ENCODE measurements around the gene TXNDC16.

TXNDC16 gene

GRCh38 chr14:52447236-52447635, 105.1 kb downstream of the TXNDC16 start:
- no peak for DNase-seq

GRCh38 chr14:52446355-52446754, 106.0 kb downstream of the TXNDC16 start:
- no peak for DNase-seq

- DNase-seq = no peak
Observed at GRCh38 chr14:52443506-52443905, 108.8 kb downstream of the TXNDC16 start.

- DNase-seq = no peak
Observed at GRCh38 chr14:52442602-52443001, 109.7 kb downstream of the TXNDC16 start.

GRCh38 chr14:52442166-52442565, 110.1 kb downstream of the TXNDC16 start:
- DNase-seq = no peak

- no peak for DNase-seq
Observed at GRCh38 chr14:52439476-52439875, 112.8 kb downstream of the TXNDC16 start.

- DNase-seq = no peak
Observed at GRCh38 chr14:52434955-52435354, 117.3 kb downstream of the TXNDC16 start.

GRCh38 chr14:52430474-52430873, 121.8 kb downstream of the TXNDC16 start:
- DNase-seq = no peak

- no peak for DNase-seq
Observed at GRCh38 chr14:52429451-52429850, 122.9 kb downstream of the TXNDC16 start.

- DNase-seq = no peak
Observed at GRCh38 chr14:52427460-52427859, 124.8 kb downstream of the TXNDC16 start.

- DNase-seq = no peak
Observed at GRCh38 chr14:52422650-52423356, 129.5 kb downstream of the TXNDC16 start.

GRCh38 chr14:52417139-52417538, 135.2 kb downstream of the TXNDC16 start:
- no peak for DNase-seq

- DNase-seq = no peak
Observed at GRCh38 chr14:52413729-52414408, 138.4 kb downstream of the TXNDC16 start.

GRCh38 chr14:52412426-52412825, 139.9 kb downstream of the TXNDC16 start:
- DNase-seq = no peak

GRCh38 chr14:52405314-52405713, 147.0 kb downstream of the TXNDC16 start:
- DNase-seq = no peak

- DNase-seq = no peak
Observed at GRCh38 chr14:52402812-52403526, 149.3 kb downstream of the TXNDC16 start.

GRCh38 chr14:52400846-52401245, 151.5 kb downstream of the TXNDC16 start:
- DNase-seq = no peak

- no peak for DNase-seq
Observed at GRCh38 chr14:52399921-52400595, 152.2 kb downstream of the TXNDC16 start.

GRCh38 chr14:52399104-52399503, 153.2 kb downstream of the TXNDC16 start:
- no peak for DNase-seq

- no peak for DNase-seq
Observed at GRCh38 chr14:52397844-52398243, 154.5 kb downstream of the TXNDC16 start.

- DNase-seq = no peak
Observed at GRCh38 chr14:52395728-52396127, 156.6 kb downstream of the TXNDC16 start.

Measured in hypothalamus (tissue), 51 donors.